ENCODE measurements around the gene GSC2. TPM values are rescaled to one million over a fixed set of nuclear protein-coding genes. Genes with fewer than 3 reads are reported as not detected.

Gene GSC2
- total RNA-seq, 3 donors from 2014 or later (not counting 1 experiment from before 2014, with no cell fraction given), result not detected

GRCh38 chr22:19108807-19109197 is 41.3 kb downstream of the GSC2 start:
- peaks cover 61 to 64% of the 10 kb centered on the region in 2 donors for H3K4me1 Mint-ChIP-seq
- 76% methylated on average over 2 of the region's 3 CpGs for WGBS (ENCODE audit: insufficient coverage)
- peak overlapping the region; percentile 80 to 84 for H3K27ac Mint-ChIP-seq
- Histone ChIP-seq H3K4me1 (ENCODE audit: control insufficient read depth, insufficient read depth, low read length) (peaks cover 41% of the 10 kb centered on the region), H3K27ac (ENCODE audit: low read length) (peak overlapping the region; percentile 82), H3K4me3 (ENCODE audit: low read length) (no peak overlapping the region), H3K27me3 (ENCODE audit: control insufficient read depth, insufficient read depth, low read length) (no peaks in the 10 kb centered on the region), H3K9me3 (ENCODE audit: control insufficient read depth, insufficient read depth, low read length) (no peaks in the 10 kb centered on the region), H3K36me3 (ENCODE audit: control insufficient read depth, insufficient read depth, low read length) (no peaks in the 10 kb centered on the region)
- DNase-seq, result peak in 1 of 2 donors; percentile 25
- no peaks in the 10 kb centered on the region for H3K9me3 Mint-ChIP-seq
- no peaks in the 10 kb centered on the region for H3K36me3 Mint-ChIP-seq
- H3K4me3 Mint-ChIP-seq, result peak overlapping the region; percentile 85
- no peaks in the 10 kb centered on the region for H3K27me3 Mint-ChIP-seq (ENCODE audit: low read depth in 2 of 2)
- ATAC-seq, result peak in 2 of 3 donors; percentile 13 to 45
- intact Hi-C loops (cut with micrococcal nuclease), result loop anchor here (1.0 kb wide), 1 partner anchor 13 kb away; the partner anchor contains the start of gene DGCR2
- TF ChIP-seq, protein P1, sequence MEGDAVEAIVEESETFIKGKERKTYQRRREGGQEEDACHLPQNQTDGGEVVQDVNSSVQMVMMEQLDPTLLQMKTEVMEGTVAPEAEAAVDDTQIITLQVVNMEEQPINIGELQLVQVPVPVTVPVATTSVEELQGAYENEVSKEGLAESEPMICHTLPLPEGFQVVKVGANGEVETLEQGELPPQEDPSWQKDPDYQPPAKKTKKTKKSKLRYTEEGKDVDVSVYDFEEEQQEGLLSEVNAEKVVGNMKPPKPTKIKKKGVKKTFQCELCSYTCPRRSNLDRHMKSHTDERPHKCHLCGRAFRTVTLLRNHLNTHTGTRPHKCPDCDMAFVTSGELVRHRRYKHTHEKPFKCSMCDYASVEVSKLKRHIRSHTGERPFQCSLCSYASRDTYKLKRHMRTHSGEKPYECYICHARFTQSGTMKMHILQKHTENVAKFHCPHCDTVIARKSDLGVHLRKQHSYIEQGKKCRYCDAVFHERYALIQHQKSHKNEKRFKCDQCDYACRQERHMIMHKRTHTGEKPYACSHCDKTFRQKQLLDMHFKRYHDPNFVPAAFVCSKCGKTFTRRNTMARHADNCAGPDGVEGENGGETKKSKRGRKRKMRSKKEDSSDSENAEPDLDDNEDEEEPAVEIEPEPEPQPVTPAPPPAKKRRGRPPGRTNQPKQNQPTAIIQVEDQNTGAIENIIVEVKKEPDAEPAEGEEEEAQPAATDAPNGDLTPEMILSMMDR (IDR thresholded peaks at IDR 0.05), result no peak

DNA sequence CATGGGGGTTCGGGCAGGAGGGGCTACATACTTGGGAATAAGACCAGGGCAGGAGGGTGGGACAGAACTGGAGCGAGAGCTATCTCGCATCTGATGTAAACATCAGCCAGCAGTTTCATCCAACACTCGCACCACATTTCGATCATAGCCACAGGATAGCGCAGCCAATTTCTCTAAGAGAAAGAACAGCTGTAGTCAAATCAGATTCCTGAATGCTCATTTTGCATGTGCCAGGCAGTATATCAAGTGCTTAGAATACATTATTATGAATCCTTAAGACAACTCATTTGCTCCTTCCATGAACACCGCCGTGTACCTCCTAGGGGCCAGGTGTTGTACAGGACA is 42.4 kb downstream of the GSC2 start:
- Mint-ChIP-seq H3K36me3 (no peaks in the 10 kb centered on the region), H3K27me3 (ENCODE audit: low read depth in 2 of 2) (no peaks in the 10 kb centered on the region), H3K9me3 (no peaks in the 10 kb centered on the region), H3K4me1 (peaks cover 58 to 64% of the 10 kb centered on the region in 2 donors), H3K27ac (peak overlapping the region; percentile 80 to 84), H3K4me3 (peak overlapping the region; percentile 47)
- intact Hi-C loops (cut with micrococcal nuclease), result no loop called here
- Histone ChIP-seq H3K4me3 (ENCODE audit: low read length) (no peak overlapping the region), H3K36me3 (ENCODE audit: control insufficient read depth, insufficient read depth, low read length) (no peaks in the 10 kb centered on the region), H3K4me1 (ENCODE audit: control insufficient read depth, insufficient read depth, low read length) (peaks cover 41% of the 10 kb centered on the region), H3K27me3 (ENCODE audit: control insufficient read depth, insufficient read depth, low read length) (no peaks in the 10 kb centered on the region), H3K27ac (ENCODE audit: low read length) (no peak overlapping the region), H3K9me3 (ENCODE audit: control insufficient read depth, insufficient read depth, low read length) (no peaks in the 10 kb centered on the region)
- TF ChIP-seq, protein P1 (IDR thresholded peaks at IDR 0.05), result no peak
- no peak for ATAC-seq
- no peak for DNase-seq
- 98% methylated on average over 6 of the region's 8 CpGs for WGBS (ENCODE audit: insufficient coverage)

- Mint-ChIP-seq H3K36me3 (no peaks in the 10 kb centered on the region), H3K4me1 (peaks cover 57 to 66% of the 10 kb centered on the region in 2 donors), H3K4me3 (no peak overlapping the region), H3K9me3 (no peaks in the 10 kb centered on the region), H3K27me3 (ENCODE audit: low read depth in 2 of 2) (no peaks in the 10 kb centered on the region), H3K27ac (peak overlapping the region; percentile 80 to 84)
- 65% methylated on average over 3 of the region's 3 CpGs for WGBS (ENCODE audit: insufficient coverage)
- Histone ChIP-seq H3K27ac (ENCODE audit: low read length) (no peak overlapping the region), H3K4me1 (ENCODE audit: control insufficient read depth, insufficient read depth, low read length) (peaks cover 41% of the 10 kb centered on the region), H3K9me3 (ENCODE audit: control insufficient read depth, insufficient read depth, low read length) (no peaks in the 10 kb centered on the region), H3K36me3 (ENCODE audit: control insufficient read depth, insufficient read depth, low read length) (no peaks in the 10 kb centered on the region), H3K27me3 (ENCODE audit: control insufficient read depth, insufficient read depth, low read length) (no peaks in the 10 kb centered on the region), H3K4me3 (ENCODE audit: low read length) (no peak overlapping the region)
- DNase-seq, result no peak
- intact Hi-C loops (cut with micrococcal nuclease), result no loop called here
- TF ChIP-seq, protein P1 (IDR thresholded peaks at IDR 0.05), result no peak
- no peak for ATAC-seq
These were observed 43.0 kb downstream of the GSC2 start for GRCh38 chr22:19106886-19107729.

Measured in natural killer cell (primary cell).